ENCODE measurements around the gene PPTC7.
"Not testable (repeated sequence)": the region's sequence is repeated elsewhere in the genome, so short reads cannot be mapped to it uniquely, and the experiment has no call there.

Gene PPTC7

GRCh38 chr12:110561471-110562201, 21.5 kb downstream of the PPTC7 start:
- no peak for DNase-seq (ENCODE audit: low read depth in 2 of 2)

DNA sequence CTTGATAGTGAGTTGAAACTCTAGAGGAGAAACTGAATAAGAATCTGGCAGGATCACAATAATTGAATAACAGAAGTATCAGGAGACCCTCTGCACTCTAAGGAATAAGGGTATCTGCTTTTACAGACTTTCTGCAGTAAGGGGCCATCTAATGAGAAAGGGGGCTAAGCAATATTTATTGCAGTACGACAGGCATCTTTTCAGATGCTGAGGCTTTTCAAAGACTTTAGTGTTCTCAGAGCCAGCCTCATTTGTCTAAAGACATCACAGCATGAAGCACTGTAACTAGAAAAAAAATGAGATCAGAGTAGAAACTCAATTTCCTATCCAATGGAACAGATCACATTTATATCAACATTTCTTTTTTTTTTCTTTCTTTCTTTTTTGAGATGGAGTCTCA, 22.2 kb downstream of the PPTC7 start:
- no peak for DNase-seq (ENCODE audit: low read depth in 2 of 2)

DNA sequence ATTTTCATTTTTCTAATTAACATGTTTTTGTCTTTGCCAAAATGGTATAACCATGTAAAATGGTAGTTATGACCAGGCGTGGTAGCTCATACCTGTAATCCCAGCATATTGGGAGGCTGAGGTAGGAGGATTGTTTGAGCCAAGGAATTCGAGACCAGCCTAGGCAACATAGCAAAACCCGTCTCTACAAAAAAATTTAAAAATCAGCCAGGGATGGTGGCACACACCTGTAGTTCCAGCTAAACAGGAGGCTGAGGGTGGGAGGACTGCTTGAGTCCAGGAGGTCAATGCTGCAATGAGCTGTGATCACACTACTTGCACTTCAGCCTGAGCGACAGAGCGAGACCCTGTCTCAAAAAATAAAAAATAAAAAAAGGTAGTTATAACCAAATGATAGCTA, 23.1 kb downstream of the PPTC7 start:
- DNase-seq (ENCODE audit: low read depth in 2 of 2), result no peak

DNA sequence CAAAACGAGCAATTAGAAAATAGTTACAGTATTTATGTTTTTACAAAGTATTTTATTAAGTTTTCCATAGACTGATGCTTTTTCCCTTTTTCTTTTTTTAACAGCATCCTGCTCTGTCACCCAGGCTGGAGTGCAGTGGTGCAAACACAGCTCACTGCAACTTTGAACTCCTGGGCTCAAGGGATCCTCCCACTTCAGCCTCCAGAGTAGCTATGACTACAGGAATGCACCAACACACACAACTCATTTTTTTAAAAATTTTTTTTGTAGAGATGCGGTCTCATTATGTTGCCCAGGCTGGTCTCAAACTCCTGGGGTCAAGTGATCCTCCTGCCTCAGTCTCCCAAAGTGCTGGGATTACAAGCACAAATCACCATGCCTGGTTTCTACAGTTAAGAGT, 24.2 kb downstream of the PPTC7 start:
- not testable (repeated sequence) for DNase-seq (ENCODE audit: low read depth in 2 of 2)

- no peak for DNase-seq (ENCODE audit: low read depth in 2 of 2)
Measured at GRCh38 chr12:110557300-110557699, 25.8 kb downstream of the PPTC7 start.

GRCh38 chr12:110556705-110557104, 26.4 kb downstream of the PPTC7 start:
- DNase-seq (ENCODE audit: low read depth in 2 of 2), result no peak

- no peak for DNase-seq (ENCODE audit: low read depth in 2 of 2)
Measured at GRCh38 chr12:110555577-110556406, 27.3 kb downstream of the PPTC7 start.

DNA sequence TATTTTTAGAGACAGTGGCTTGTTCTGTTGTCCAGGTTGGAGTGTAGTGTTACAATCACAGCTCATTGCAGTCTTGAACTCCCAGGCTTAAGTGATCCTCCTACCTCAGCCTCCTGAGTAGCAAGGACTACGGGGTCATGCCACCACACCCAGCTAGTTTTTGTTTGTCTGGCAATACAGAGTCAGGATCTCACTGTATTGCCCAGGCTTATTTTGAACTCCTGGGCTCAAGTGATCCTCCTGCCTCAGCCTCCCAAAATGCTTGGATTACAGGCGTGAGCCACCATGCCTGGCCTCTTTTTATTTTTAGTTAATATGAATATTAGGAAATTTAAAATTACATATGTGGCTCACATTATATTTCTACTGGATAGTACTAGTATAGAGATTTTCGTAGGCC, 28.9 kb downstream of the PPTC7 start:
- DNase-seq (ENCODE audit: low read depth in 2 of 2), result no peak

DNA sequence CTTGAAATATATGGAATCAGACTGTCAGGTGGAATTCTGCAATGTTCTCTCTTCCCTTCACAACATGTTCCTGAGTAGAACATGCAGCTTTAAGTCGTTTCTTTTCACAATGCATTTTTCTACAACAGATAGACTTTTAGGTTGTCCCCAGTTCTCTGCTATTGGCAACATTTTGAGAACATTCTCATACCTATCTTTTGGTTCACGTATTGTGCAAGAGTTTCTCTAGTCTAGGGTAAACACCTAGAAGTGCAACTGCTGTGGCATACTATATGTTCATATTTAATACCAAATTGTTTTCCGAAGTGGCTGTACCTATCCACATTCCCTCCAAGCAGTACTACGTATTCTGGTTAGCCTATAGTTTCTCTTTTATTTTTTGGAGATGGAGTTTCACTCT, 32.1 kb downstream of the PPTC7 start:
- DNase-seq (ENCODE audit: low read depth in 2 of 2), result no peak

- DNase-seq (ENCODE audit: low read depth in 2 of 2), result no peak
Measured at GRCh38 chr12:110549716-110550115, 33.4 kb downstream of the PPTC7 start.

DNA sequence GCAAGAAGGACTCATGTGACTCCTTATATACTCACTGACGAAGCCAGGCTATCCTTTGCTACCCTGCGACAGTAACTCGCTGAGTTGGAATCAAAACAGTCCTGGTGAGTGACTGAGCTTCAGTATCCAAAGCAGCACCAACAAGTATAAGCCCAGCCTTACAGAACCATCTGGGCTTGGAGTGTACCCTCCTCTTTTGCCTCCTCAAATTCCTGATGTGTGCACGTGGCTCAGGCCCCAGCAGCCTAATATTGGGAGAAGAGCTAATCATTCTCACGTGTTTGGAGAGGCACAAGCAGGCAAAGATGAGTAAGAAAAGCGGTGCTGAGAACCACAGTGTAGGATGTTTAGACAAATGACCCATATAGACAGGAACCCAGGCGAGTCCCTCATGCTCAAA, 34.4 kb downstream of the PPTC7 start:
- no peak for DNase-seq (ENCODE audit: low read depth in 2 of 2)

- no peak for DNase-seq (ENCODE audit: low read depth in 2 of 2)
Measured at GRCh38 chr12:110547090-110547489, 36.0 kb downstream of the PPTC7 start.

GRCh38 chr12:110546339-110546738, 36.8 kb downstream of the PPTC7 start:
- DNase-seq (ENCODE audit: low read depth in 2 of 2), result no peak

- no peak for DNase-seq (ENCODE audit: low read depth in 2 of 2)
Measured at GRCh38 chr12:110545812-110546211, 37.3 kb downstream of the PPTC7 start.

- not testable (repeated sequence) for DNase-seq (ENCODE audit: low read depth in 2 of 2)
Measured at GRCh38 chr12:110545259-110545658, 37.9 kb downstream of the PPTC7 start.

DNA sequence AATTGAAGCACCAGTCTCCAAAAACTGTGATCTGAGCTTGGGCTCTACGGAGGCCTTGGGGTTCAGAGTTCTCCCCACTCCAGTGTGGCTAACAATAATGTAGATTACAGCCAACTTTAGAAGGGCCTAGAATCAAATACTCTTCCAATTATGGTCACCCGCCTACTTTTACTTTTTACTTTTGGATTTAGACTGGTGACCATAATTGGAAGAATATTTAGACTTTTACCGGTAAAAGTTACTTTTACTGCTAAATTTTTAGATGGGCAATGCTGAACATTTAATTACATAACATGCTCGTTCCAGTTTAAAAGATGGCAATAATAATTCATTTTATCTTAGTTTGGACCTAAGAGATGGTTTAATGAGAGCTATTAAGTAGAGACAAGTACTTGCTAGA, 39.2 kb downstream of the PPTC7 start:
- no peak for DNase-seq (ENCODE audit: low read depth in 2 of 2)

DNA sequence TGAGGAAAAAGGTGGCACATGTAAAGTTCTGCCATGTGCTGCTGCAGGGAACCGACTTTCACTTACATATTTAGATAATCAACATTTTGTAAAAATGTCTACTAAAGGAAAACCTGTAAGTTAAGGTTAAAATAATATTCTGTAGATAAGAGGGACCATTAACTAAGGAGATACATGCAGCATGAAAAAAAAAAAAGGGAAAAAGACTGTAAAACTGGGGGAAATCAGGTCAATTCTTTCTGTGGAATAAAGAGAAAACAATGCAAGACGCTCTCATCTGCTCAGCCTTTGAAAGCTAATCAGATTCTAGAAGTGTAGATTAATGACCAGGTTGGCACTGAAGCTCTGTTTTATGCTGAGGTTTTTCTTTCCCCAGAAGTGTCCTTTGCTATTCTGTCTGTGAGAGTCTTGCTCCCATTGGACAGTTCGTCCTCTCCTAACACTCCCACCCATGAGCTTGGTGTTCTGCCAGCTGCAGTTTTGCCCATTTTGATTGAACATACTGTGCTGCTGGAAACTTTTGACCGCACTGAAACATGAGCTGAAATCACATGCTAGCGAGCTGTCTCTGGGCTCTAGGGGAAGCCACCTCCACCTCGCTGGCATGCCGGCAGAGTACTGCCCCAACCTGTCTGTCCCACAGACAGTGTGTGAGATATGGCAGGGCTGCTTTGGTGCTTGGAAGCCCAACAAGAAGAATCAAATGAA, 39.7 kb downstream of the PPTC7 start:
- no peak for DNase-seq (ENCODE audit: low read depth in 2 of 2)

- no peak for DNase-seq (ENCODE audit: low read depth in 2 of 2)
Measured at GRCh38 chr12:110540048-110540447, 43.1 kb downstream of the PPTC7 start.

DNA sequence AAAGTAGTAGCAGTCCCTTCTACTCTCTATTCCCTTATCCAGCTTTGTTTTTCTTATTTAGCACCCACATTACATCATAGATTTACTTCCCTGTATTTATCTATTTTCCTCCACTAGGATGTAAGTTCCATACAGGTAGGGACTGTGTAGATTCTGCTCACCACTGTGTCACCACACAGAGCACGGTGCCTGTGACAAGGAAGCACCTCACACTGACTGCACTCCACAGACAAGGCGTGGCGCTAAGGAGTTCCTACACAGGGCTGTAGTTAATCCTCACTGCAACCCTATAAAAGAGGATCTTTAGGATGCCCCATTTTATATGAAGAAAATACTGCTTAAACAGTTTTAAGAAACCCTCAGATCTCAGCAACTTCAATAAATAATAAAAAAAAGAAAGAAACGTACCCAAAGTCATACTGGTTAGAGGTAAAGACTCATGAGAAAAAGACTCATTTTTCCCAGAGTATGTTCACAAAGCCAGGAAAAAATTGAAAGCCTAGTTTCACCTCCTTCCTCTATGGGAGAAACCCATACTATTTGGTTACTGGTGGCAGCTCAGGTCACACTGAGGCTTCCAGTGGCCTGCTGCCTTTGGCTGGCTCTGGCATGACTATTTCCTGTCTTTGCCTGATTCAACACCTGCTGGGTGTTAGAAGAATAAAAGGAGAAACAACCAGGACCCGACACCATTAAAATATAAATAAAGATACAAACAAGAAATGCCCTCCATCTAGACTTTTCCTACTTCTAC, 44.1 kb downstream of the PPTC7 start:
- DNase-seq (ENCODE audit: low read depth in 2 of 2), result no peak

DNA sequence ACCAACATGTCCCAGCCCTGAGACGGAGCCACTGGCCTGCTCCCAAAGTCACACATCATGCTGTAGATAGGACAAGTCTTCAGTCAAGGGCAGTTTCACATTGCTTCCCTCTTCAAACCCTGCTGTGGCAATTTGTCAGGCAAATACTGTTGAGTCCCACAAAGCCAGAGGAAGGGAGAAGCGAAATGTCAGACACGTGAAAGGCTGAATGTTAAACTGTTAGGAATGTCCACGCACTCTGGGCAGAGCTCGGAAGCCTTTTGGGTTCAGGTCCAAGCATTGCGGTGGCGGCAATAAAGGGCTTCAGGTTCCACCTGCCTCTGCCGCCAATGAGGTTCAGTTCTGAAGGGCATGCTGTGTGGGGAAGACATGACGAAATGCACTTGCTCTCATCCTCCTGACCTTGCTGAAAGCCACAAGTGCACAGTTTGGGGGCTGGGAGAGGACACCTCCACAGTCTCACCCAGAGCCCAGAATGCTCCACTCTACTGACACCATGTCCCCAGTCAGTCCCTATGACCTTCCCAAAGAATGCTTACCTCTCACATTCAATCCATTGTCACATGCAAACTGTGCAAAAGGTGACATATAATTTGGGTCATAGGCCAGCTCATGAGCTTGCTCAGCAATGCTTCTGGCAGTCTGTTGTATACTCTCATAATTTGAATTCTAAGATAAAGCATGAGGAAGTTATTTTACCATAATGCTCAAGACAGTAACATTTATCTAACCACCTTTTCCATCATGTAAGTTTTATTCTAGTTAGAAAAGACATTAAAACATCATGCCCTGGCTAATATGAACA, 45.3 kb downstream of the PPTC7 start:
- no peak for DNase-seq (ENCODE audit: low read depth in 2 of 2)
